ENCODE results near the gene LGI1. TPM values are rescaled to one million over a fixed set of nuclear protein-coding genes. Genes with fewer than 3 reads are reported as not detected.

Gene LGI1
- total and polyA plus RNA-seq, 9 donors = 20.1 to 43.0 (median 25.9) TPM

- no peak for DNase-seq
- no peaks in the 10 kb centered on the region for H3K4me1 ChIP-seq (ENCODE audit: control insufficient read depth, insufficient read depth, low read length)
- no peaks in the 10 kb centered on the region for H3K9me3 ChIP-seq (replicated peaks; ENCODE audit: control insufficient read depth, low read depth, low read length)
- no CpG with 5 or more reads among the region's 2 CpGs for WGBS (ENCODE audit: insufficient coverage)
- no peaks in the 10 kb centered on the region for H3K36me3 ChIP-seq (ENCODE audit: control insufficient read depth, insufficient read depth, low read length)
- no peak overlapping the region for H3K4me3 ChIP-seq (ENCODE audit: low read length)
- no peak overlapping the region for H3K27ac ChIP-seq (ENCODE audit: low read length)
- no peaks in the 10 kb centered on the region for H3K27me3 ChIP-seq (ENCODE audit: control insufficient read depth, insufficient read depth, low read length)
Measured at GRCh38 chr10:93723153-93723552, 34.6 kb upstream of the LGI1 start.

GRCh38 chr10:93726024-93726423 lies 31.7 kb upstream of the LGI1 start:
- H3K27ac ChIP-seq (ENCODE audit: low read length) = no peak overlapping the region
- no peak overlapping the region for H3K4me3 ChIP-seq (ENCODE audit: low read length)
- 60% methylated on average over 1 of the region's 1 CpG for WGBS (ENCODE audit: insufficient coverage)
- DNase-seq = no peak
- H3K36me3 ChIP-seq (ENCODE audit: control insufficient read depth, insufficient read depth, low read length) = no peaks in the 10 kb centered on the region
- H3K4me1 ChIP-seq (ENCODE audit: control insufficient read depth, insufficient read depth, low read length) = no peaks in the 10 kb centered on the region
- H3K27me3 ChIP-seq (ENCODE audit: control insufficient read depth, insufficient read depth, low read length) = no peaks in the 10 kb centered on the region
- no peaks in the 10 kb centered on the region for H3K9me3 ChIP-seq (replicated peaks; ENCODE audit: control insufficient read depth, low read depth, low read length)

- Histone ChIP-seq H3K27ac (ENCODE audit: low read length) (no peak overlapping the region), H3K27me3 (ENCODE audit: control insufficient read depth, insufficient read depth, low read length) (no peaks in the 10 kb centered on the region), H3K4me3 (ENCODE audit: low read length) (no peak overlapping the region), H3K4me1 (ENCODE audit: control insufficient read depth, insufficient read depth, low read length) (no peaks in the 10 kb centered on the region), H3K9me3 (replicated peaks; ENCODE audit: control insufficient read depth, low read depth, low read length) (no peaks in the 10 kb centered on the region), H3K36me3 (ENCODE audit: control insufficient read depth, insufficient read depth, low read length) (no peaks in the 10 kb centered on the region)
- no peak for DNase-seq
- 92% methylated on average over 2 of the region's 3 CpGs for WGBS (ENCODE audit: insufficient coverage)
Measured at GRCh38 chr10:93741367-93741766, 16.4 kb upstream of the LGI1 start.

GRCh38 chr10:93742633-93743349 lies 14.9 kb upstream of the LGI1 start:
- H3K27ac ChIP-seq (ENCODE audit: low read length) = no peak overlapping the region
- WGBS (ENCODE audit: insufficient coverage) = 94% methylated on average over 3 of the region's 8 CpGs

GRCh38 chr10:93745408-93746065 lies 12.2 kb upstream of the LGI1 start:
- H3K4me3 ChIP-seq (ENCODE audit: low read length) = no peak overlapping the region
- H3K4me1 ChIP-seq (ENCODE audit: control insufficient read depth, insufficient read depth, low read length) = peaks cover 9% of the 10 kb centered on the region
- no peak overlapping the region for H3K27ac ChIP-seq (ENCODE audit: low read length)
- DNase-seq = peak; percentile 44
- no peaks in the 10 kb centered on the region for H3K9me3 ChIP-seq (replicated peaks; ENCODE audit: control insufficient read depth, low read depth, low read length)
- no CpG with 5 or more reads among the region's 9 CpGs for WGBS (ENCODE audit: insufficient coverage)
- no peaks in the 10 kb centered on the region for H3K27me3 ChIP-seq (ENCODE audit: control insufficient read depth, insufficient read depth, low read length)
- H3K36me3 ChIP-seq (ENCODE audit: control insufficient read depth, insufficient read depth, low read length) = no peaks in the 10 kb centered on the region

More at GRCh38 chr10:93742633-93743349, 14.9 kb upstream of the LGI1 start:
- no peaks in the 10 kb centered on the region for H3K27me3 ChIP-seq (ENCODE audit: control insufficient read depth, insufficient read depth, low read length)
- H3K36me3 ChIP-seq (ENCODE audit: control insufficient read depth, insufficient read depth, low read length) = no peaks in the 10 kb centered on the region
- DNase-seq = peak; percentile 33
- H3K4me3 ChIP-seq (ENCODE audit: low read length) = no peak overlapping the region
- H3K9me3 ChIP-seq (replicated peaks; ENCODE audit: control insufficient read depth, low read depth, low read length) = no peaks in the 10 kb centered on the region
- peaks cover 4% of the 10 kb centered on the region for H3K4me1 ChIP-seq (ENCODE audit: control insufficient read depth, insufficient read depth, low read length)

- H3K27ac ChIP-seq (ENCODE audit: low read length) = no peak overlapping the region
Measured at GRCh38 chr10:93746844-93747284, 10.9 kb upstream of the LGI1 start.

GRCh38 chr10:93749218-93749799 lies 8.4 kb upstream of the LGI1 start:
- no peak for DNase-seq
- Histone ChIP-seq H3K36me3 (ENCODE audit: control insufficient read depth, insufficient read depth, low read length) (no peaks in the 10 kb centered on the region), H3K4me1 (ENCODE audit: control insufficient read depth, insufficient read depth, low read length) (peaks cover 12% of the 10 kb centered on the region), H3K27me3 (ENCODE audit: control insufficient read depth, insufficient read depth, low read length) (peaks cover 2% of the 10 kb centered on the region), H3K4me3 (ENCODE audit: low read length) (no peak overlapping the region), H3K9me3 (replicated peaks; ENCODE audit: control insufficient read depth, low read depth, low read length) (no peaks in the 10 kb centered on the region), H3K27ac (ENCODE audit: low read length) (no peak overlapping the region)
- 6% methylated on average over 3 of the region's 5 CpGs for WGBS (ENCODE audit: insufficient coverage)

More at GRCh38 chr10:93746844-93747284, 10.9 kb upstream of the LGI1 start:
- WGBS (ENCODE audit: insufficient coverage) = 36% methylated on average over 4 of the region's 4 CpGs
- H3K4me3 ChIP-seq (ENCODE audit: low read length) = no peak overlapping the region
- peaks cover under 1% of the 10 kb centered on the region for H3K27me3 ChIP-seq (ENCODE audit: control insufficient read depth, insufficient read depth, low read length)
- H3K36me3 ChIP-seq (ENCODE audit: control insufficient read depth, insufficient read depth, low read length) = no peaks in the 10 kb centered on the region
- peak; percentile 74 for DNase-seq
- no peaks in the 10 kb centered on the region for H3K9me3 ChIP-seq (replicated peaks; ENCODE audit: control insufficient read depth, low read depth, low read length)
- peaks cover 10% of the 10 kb centered on the region for H3K4me1 ChIP-seq (ENCODE audit: control insufficient read depth, insufficient read depth, low read length)

- no peak overlapping the region for H3K4me3 ChIP-seq (ENCODE audit: low read length)
- H3K36me3 ChIP-seq (ENCODE audit: control insufficient read depth, insufficient read depth, low read length) = no peaks in the 10 kb centered on the region
- peaks cover 15% of the 10 kb centered on the region for H3K4me1 ChIP-seq (ENCODE audit: control insufficient read depth, insufficient read depth, low read length)
- H3K27ac ChIP-seq (ENCODE audit: low read length) = no peak overlapping the region
- no peak for DNase-seq
- peaks cover 4% of the 10 kb centered on the region for H3K27me3 ChIP-seq (ENCODE audit: control insufficient read depth, insufficient read depth, low read length)
- 43% methylated on average over 7 of the region's 7 CpGs for WGBS (ENCODE audit: insufficient coverage)
- H3K9me3 ChIP-seq (replicated peaks; ENCODE audit: control insufficient read depth, low read depth, low read length) = no peaks in the 10 kb centered on the region
Measured at GRCh38 chr10:93751124-93751523, 6.6 kb upstream of the LGI1 start.

GRCh38 chr10:93751832-93752231 lies 5.9 kb upstream of the LGI1 start:
- no CpG with 5 or more reads among the region's 5 CpGs for WGBS (ENCODE audit: insufficient coverage)
- peak; percentile 33 for DNase-seq
- Histone ChIP-seq H3K4me3 (ENCODE audit: low read length) (no peak overlapping the region), H3K36me3 (ENCODE audit: control insufficient read depth, insufficient read depth, low read length) (no peaks in the 10 kb centered on the region), H3K27ac (ENCODE audit: low read length) (no peak overlapping the region), H3K4me1 (ENCODE audit: control insufficient read depth, insufficient read depth, low read length) (peaks cover 14% of the 10 kb centered on the region), H3K27me3 (ENCODE audit: control insufficient read depth, insufficient read depth, low read length) (peaks cover 6% of the 10 kb centered on the region), H3K9me3 (replicated peaks; ENCODE audit: control insufficient read depth, low read depth, low read length) (no peaks in the 10 kb centered on the region)

GRCh38 chr10:93752761-93753160 lies 5.0 kb upstream of the LGI1 start:
- no peaks in the 10 kb centered on the region for H3K9me3 ChIP-seq (replicated peaks; ENCODE audit: control insufficient read depth, low read depth, low read length)
- H3K27ac ChIP-seq (ENCODE audit: low read length) = no peak overlapping the region
- H3K4me3 ChIP-seq (ENCODE audit: low read length) = no peak overlapping the region
- H3K36me3 ChIP-seq (ENCODE audit: control insufficient read depth, insufficient read depth, low read length) = no peaks in the 10 kb centered on the region
- no peak for DNase-seq
- peaks cover 16% of the 10 kb centered on the region for H3K4me1 ChIP-seq (ENCODE audit: control insufficient read depth, insufficient read depth, low read length)
- H3K27me3 ChIP-seq (ENCODE audit: control insufficient read depth, insufficient read depth, low read length) = peaks cover 9% of the 10 kb centered on the region
